ENCODE data around the gene DCUN1D1.

The DCUN1D1 gene

DNA sequence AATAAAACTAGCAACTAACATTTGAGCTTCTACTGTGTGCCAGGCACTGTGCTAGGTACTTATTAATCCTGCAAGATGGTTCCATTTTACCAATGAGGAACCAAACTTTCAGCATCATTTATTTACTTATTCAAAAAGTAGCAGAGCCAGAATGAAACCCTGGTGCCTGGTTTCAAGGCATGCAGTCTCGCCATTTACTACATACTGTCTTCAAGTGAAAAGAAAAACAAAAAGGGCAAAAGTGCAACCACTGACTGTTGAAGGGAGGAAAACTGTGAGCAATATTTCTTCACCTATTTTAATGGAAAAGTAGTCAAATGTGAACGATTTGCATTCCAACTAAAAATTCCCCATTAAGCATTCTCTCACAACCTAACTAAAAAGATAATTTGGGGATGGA, 8.7 kb downstream of the DCUN1D1 start:
- DNase-seq: no peak

DNA sequence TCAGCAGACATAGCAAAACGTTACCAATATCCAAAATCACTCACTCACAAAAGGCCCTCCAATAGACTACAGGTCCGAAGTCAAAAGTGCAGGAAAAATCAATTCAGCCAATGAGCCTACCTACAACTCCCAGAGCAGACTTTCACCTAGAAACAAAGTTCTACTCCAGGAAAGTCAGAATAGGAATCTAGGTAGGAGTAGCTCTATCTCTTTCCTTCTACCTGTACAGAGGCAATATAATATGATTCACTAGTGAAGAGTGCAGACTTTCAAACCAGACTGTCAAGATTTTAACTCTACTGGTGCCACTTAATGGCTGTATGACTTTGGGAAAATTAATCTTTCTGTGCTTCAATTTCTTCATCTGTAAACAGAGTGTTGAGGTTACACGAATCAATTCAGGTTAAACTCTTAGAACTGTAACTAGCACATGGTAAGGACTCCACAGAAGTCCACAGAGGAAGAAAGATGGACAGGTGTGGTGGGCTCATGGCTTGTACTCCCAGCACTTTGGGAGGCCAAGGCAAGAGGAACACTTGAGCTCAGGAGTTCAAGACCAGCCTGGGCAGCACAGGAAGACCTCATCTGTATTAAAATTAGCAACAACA, 9.4 kb downstream of the DCUN1D1 start:
- no peak for DNase-seq

DNA sequence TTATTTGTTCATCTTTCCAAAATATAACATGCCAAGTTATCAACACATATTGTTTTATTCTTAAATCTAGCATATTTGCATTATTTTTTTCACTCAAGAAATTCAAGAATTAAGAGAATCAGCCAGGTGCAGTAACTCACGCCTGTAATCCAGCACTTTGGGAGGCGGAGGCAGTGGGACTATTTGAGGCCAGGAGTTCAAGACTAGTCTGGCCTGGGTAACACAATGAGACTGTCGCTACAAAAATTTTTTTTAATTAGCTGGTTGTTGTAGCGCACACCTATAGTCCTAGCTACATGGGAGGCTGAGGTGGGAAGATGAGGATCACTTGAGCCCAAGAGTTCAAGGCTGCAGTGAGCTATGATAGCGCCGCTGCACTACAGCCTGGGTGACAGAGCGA, 10.5 kb downstream of the DCUN1D1 start:
- DNase-seq: no peak

DNA sequence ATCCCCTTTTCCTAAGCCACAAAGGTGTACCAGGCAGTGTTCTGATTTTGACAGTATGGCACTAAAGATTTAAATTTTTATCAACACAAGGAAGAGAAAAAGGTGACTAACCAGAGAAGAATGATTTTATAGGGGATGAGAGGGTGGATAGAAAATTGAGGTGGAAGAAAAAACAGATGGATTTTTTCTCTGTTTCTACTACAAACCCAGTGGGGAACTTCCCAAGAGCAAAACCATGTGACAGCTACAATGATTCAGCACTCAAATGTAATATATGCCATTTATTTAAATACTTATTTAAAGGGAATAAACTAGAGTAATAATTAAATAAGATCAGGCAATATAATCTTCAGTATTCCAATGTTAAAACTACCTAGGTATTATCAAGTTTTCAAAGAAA, 11.1 kb downstream of the DCUN1D1 start:
- DNase-seq: no peak

DNA sequence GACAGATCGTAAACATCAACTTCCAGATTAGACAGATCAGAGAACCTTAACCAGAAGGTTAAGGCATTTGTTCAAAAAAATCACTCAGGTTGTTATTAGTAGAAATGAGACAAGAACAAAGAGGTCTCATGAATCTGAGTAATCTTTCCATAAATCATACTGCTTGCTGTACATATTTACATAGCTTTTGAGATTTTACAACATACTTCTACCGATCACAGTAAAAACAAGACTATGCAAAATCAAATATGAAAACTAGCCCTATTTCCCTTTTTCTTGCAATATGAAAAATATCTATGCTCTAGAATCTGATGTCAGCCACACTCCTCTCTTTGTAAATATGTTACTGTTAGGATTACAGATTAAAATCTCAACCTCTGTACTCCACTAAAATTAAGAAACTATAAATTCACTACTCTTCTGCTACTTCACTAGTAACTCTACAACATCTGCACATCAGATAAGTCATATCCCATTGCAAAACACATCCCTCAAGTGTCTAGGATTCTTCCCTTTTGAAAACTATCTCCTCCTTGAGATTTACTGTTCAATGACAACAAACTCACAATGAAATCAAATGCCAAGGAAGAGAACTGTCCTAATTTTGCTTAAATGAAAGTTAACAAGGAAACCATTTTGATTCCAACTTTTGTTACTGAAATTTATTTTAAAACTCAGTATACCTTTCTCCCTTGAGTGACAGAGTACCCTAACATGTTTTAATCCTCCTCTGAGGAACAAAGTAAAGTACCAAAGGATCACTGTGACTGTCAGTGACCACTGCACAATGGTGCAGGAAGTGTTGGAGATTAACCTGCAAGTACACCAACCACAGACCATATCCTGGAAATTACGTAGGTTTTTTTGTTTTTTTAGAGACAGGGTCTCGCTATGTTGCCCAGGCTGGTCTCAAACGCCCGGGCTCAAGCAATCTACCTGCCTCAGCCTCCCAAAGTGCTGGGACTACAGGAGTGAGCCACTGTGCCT, 12.8 kb downstream of the DCUN1D1 start:
- no peak for DNase-seq

DNA sequence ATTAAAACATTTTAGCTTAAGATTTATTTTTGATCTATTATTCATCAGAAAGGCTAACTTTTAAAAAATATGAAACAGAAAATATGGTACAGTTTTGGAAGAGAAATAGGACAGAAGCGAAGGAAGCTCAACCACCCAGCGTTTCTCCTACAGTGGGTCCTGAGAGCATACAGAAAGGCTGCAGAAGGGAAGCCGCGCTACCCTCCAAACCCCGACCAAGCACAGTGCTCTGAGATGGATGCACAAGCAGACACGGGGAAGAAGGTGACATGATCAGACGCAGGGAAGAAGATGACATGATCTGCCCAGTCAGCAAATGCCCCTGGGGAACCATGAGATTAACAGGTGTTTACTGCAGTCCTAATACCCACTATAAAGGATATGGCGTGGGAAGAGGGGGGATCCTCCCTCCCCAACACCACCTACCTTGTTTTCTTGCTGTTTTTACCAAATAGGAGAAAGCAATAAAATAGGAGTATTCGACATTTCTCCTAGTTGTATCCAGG, 14.4 kb downstream of the DCUN1D1 start:
- no peak for DNase-seq

DNA sequence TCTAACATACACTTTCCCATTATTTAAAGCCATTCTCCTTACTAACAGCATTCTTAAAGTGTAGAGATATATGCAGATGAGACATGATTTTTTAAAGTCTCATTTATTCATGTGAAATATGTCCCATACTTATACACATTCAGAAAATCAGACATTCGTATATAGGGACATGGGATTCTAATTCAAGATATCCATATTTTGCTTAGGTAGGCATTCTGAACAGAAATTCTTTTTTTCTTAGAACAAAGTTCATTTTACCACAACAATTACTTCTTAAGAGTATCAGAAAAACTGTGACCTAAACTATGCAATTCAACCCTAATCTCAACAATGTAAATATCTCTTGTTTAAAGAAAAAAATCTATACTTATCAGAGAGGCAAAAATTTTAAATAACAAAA, 16.2 kb downstream of the DCUN1D1 start:
- no peak for DNase-seq

DNA sequence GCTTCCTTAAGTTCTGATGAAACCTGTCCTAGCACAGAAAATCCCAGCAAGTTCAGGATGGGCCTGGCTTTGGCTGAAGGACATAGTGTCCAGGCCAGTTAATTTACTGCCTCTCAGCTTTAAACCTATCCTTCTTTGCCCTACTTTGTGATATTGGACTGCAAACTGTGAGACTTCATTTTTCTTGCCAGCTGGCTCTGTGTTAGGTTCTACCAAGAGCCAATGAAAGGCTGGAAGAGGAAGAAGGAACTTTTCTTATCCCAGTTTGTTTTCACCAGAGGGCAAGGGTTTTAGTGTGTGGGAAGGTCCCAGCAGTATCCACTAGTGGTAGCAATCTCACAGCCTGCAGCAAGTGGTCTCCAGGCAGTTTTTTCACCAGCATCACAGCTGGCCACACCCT, 18.2 kb downstream of the DCUN1D1 start:
- no peak for DNase-seq

DNA sequence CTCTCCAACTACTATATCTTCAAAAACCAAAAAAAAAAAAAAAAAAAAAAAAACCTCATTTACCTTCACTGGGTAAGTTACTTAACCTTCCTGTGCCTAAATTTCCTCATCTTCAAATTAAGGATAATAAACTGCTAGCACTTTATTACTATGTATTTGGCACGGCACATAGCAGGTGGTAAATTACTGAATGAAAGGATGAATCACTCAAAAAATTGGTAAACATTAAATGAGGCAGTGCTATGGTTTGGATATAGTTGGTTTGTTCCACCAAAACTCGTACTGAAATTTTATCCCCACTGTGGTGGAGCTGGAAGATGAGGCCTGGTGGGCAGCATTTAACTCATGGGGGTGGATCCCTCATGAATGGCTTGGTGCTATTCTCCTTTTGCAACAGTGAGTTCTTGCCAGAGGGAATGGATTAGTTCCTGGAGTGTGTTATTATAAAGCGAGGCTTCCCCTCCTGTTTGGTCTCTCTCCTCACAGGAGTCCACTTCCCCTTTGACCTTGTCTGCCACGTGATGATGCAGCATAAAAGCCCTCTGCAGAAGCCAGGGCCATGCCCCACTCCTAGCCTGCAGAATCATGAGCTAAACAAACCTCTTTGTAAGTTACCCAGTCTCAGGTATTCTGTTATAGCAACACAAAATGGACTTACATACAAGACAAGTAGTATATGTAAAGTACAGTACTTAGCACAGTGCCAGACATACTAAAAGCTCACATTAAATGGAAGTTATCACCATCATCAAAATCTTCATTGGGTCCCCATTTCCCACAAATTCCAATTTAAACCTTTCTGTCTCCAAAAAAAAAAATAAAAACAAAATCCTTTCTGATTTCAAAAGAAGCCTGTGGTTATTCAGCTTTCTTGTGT, 20.6 kb downstream of the DCUN1D1 start:
- DNase-seq: no peak

DNA sequence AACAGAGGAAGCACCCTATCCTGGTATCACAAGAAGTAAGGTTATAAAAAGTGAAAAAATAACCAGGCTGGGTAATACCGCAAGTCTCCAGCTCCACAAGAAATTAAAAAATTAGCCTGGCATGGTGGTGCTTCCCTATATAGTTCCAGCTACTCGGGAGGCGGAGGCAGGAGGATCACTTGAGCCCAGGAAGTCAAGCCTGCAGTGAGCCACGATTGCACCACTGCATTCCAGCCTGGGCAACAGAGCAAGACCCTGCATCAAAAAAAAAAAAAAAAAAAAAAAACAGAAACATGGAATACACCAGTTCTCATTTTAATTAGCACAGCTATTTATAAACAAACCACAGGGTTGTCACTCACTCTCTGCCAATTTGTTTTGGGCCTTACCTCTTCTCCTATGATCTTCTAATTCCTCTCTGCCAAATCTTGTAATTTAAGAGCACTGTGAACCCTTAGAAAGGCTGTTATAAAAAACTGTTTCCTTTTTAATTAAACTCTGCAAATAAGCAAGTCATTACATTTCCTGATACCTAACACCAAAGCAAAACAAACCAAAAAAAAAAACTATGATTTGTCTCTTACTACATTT, 22.6 kb downstream of the DCUN1D1 start:
- no peak for DNase-seq

DNA sequence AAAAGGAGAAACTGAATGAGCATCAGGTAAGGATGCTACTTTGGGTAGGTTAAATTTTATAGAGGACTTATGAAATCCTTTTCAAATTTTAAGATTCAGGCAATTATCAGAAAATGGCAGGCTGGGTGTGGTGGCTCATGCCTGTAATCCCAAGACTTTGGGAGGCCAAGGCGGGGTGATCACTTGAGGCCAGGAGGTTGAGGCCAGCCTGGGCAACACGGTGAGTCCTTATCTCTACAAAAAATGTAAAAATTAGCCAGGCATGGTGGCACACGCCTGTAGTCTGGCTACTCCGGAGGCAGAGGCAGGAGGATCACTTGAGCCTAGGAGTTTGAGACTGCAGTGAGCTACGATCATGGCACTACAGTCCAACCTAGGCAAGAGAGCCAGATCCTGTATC, 23.1 kb downstream of the DCUN1D1 start:
- no peak for DNase-seq

DNA sequence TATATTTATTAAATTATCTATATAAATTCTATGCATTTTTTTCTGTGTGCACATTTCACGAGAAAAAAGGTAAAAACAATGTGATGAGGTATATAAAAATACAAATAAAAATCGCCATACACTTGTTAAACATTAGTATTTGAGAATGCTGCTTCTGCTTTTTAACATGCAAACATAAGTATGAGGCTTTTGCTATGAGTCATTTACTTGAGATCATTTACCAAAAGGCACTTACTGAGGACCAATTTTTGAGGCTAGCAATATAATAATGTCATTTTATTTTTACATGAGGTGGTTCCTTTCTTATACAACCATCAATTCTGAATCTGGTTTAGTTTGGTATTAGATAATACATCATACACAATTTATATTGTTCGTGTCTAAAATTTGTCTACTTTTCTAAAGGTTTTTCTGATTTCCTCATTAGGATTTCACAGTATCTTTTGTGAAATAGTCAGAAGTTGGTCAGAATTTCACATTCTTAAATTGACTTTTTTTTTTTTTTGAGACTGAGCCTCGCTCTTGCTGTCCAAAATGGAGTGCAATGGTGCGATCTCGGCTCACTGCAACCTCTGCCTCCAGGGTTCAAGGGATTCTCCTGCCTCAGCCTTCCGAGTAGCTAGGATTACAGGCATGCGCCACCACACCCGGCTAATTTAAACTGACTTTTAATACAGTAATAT, 25.6 kb downstream of the DCUN1D1 start:
- no peak for DNase-seq

DNA sequence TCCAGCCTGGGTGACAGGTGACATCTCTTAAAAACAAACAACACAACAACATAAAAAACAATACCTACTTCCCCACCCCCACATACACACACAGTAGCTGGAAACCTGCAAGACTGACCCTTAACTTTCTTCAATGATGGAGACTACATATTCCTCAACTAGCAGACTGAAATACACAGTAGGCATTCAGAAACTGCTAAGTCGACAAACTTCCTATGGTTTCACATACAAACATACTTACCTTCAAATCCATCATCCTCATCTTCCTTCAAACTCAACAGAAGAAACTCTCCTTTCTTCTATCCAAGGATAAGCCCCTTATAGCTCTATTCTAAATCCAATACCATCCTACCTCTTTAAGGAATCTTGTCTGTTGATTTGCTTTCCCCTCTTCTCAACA, 30.6 kb downstream of the DCUN1D1 start:
- no peak for DNase-seq

DNA sequence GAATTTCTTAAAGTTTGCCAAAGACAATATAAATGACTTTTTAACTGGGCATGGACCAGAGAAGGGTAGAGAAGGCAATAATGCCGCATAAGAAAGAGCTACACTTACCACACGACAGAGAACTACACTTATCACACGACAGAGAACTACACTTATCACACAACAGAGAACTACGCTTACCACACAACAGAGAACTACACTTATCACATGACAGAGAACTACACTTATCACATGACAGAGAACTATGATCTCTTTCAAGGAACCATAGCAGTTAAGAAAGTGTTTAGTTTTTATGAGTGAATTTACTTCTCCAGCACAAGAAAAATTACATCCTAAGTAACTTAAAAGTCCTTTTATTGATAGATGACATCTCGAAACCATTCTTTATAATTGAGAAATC, 32.0 kb downstream of the DCUN1D1 start:
- no peak for DNase-seq

DNA sequence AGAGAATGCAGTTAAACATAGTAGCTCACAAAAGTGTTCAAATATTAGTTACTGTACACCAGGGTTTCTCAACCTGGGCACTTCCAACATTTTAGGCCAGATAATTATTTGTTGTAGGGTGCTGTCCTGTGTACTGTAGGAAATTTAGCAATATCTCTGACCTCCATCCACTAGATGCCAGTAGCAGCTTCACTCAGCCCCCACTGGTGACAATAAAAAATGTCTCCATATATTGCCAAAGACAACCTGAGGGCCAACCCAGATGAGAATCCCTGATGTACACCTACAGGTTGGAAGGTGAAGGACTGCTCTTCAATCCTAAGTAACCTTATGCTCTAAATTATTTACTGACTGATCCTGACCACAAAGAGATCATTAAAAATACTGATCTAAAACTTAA, 32.5 kb downstream of the DCUN1D1 start:
- DNase-seq: peak; percentile 51

DNA sequence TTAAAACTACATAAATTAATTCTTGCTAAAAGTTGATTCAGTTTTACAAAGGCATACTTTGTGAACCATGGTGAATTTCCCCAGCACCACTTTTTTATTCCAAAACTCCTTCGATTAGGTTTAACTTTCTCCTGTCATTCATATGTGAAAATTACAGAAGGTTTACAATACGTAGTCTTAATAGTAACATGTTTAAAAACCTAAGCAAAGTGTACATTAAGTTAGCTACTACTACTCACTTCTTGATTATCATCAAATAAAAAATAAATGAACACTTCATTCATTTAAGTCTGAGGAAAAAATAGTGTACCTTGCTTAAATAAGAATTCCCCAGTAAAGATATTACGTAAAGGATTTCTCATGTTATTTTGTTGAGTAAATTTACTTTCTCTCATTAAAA, 38.6 kb downstream of the DCUN1D1 start:
- no peak for DNase-seq

DNA sequence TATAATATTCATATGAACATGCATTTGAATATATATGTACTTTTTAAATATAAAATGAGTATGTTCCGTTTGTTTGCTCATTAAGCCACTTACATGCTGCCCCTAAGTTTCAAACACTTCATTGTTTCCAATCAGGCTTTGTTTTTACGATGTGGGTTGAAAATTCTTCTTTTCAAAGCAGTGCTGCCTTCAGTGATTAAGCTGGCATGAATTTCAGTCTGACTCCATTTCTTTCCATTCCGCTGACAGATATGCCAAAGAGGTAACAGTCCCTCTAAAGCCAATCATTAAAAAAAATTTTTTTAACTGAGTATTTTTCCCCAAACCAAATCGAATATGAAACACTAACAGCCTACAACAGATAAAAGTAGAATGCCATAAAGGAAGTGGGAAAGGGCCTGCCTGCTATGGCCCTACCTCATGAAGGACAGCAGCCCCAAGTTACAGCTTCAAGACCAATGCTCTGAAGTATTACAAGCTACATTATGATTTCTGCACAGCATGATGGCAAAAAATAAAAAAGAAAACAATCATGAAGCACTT, 40.0 kb downstream of the DCUN1D1 start:
- no peak for DNase-seq

DNA sequence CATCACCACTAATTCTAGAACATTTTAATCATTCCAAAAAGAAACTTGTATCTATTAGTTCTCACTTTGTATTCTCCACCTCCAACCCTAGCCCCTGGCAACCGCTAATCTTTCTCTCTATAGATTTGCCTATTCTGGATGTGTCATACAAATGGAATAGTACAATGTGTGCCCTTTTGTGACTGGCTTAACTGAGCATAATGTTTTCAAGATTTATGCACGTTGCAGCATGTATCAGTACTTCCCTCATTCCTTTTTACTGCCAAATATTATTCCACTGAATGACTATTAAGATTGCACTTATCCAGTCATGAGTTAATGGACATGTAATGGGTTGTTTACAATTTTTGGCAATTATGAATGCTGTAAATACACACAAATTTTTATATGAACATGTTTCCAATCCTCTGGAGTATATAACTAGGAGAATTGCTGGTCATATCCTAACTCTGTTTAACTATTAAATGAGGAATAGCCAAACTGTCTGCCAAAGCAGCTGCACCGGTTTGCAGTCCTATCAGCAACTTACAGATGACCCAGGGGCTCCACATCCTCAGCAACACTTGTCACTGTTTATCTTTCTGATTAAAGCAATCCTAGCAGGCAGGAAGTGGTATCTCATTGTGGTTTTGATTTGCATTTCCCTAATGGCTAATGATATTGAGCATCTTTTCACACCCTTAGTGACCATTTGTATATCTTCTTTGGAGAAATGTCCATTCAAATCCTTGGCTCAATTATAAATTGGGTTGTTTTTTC, 42.9 kb downstream of the DCUN1D1 start:
- DNase-seq: no peak

DNA sequence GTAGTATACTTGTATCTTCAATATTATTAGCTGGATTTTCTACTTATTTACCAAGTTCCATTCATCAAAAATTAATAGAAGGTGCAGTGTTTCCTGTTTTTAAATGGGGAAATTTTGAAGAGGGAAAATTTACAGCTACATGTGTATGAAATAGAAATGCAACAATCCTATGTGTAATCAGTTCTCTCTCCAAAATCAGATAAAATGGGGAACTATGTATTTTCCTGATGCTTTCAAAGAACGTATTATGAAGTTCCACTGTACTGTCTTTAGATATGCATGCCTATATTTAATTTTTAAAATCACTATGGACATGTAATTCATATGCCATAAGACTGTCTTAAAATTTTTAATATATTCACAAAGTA, 43.4 kb downstream of the DCUN1D1 start:
- DNase-seq: no peak

DNA sequence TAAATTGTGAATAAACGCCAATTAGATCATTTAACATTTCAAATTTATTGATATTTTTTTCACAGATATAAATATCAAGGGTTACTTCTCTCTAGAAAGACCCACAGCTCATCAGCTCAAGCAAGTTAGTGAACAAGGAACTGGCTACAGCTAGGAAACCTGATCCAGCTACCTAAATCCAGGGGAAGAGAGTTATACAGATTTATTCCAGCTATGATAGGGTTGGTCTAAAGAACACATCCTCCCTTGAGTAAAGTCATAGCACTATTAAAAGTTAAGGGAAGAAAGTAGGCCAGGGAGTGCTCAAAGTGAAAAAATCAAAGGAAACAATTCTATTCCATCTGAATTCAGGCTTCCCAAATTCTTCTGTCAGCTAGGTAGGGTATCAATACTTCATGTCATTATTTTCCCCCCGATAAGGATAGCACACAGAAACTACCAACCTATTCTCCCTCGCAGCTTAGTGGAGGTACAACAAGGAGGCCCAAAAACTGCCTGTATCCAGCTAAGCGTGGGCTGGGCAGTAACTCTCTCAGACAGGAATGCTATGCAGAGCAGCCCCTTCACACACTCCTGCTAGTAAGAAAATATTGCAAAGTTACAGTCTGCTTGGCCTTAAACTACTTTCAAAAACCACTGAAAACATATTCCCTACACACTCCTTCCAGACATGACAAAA, 44.0 kb downstream of the DCUN1D1 start:
- no peak for DNase-seq

DNA sequence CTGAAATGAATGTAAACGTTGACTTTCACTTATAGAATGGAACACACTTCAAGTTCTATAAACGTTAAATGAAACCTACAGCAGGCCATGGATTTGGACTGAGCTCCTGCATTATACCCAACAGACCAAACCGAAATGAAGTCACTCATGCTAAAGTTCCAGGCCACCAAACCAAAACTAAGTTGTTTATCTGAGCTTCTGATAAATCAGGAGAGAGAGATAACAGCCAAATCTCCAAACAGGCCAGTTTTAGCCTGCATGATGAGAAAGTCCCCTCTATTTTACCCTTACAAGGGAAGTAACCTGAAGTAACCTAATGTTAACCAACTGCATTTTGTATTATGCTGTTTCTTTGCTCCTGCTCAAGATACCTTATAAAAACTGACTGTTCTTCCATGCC, 44.5 kb downstream of the DCUN1D1 start:
- DNase-seq: no peak

Measured in RPMI8226 (cell line).